Cardiac muscle cell (in vitro differentiated cells and primary cell): ENCODE results near the gene GRB10. TPM values are rescaled to one million over a fixed set of nuclear protein-coding genes. Genes with fewer than 3 reads are reported as not detected.

Source experiments
- DNase-seq, 2 donors: peaks; one replicate each; pipeline versions ENCODE4 v3.0.0 to v3.0.0-alpha.2; 2010 to 2017; ENCODE audit warnings: low read depth in 1 of 2, low spot score in 1 of 2
- H3K27ac ChIP-seq: fragments of 200-600 bp; sonication (generic); 2 replicates; pipeline ENCODE4 v1.5.1; 2016
- H3K27me3 ChIP-seq: fragments of 200-600 bp; sonication (generic); 2 replicates; pipeline ENCODE4 v1.6.0; 2016; ENCODE audit warnings: control low read depth
- H3K36me3 ChIP-seq: fragments of 200-600 bp; sonication (generic); 2 replicates; pipeline ENCODE4 v1.5.1; 2016; ENCODE audit warnings: control low read depth
- H3K4me1 ChIP-seq: fragments of 200-600 bp; sonication (generic); 2 replicates; pipeline ENCODE4 v1.8.1; 2017; ENCODE audit warnings: low read depth, mild to moderate bottlenecking, mixed run types
- H3K4me3 ChIP-seq: fragments of 200-600 bp; sonication (generic); 2 replicates; pipeline ENCODE4 v1.5.1; 2016; ENCODE audit warnings: mild to moderate bottlenecking
- H3K9me3 ChIP-seq: fragments of 200-600 bp; sonication (generic); 2 replicates; pipeline ENCODE4 v1.5.1; 2017; ENCODE audit warnings: low read depth, mild to moderate bottlenecking, control low read depth
- CTCF ChIP-seq: IDR thresholded peaks from 2 replicates; pipeline ENCODE4 v1.5.1; 2012; ENCODE audit warnings: low read depth, mild to moderate bottlenecking, low read length
- polyA plus RNA-seq: library from polyadenylated mRNA; unstranded; fragments of >200 nt; fragmentation: Nextera tagmentation; extraction: Ambion mirVana; gene quantifications from 2 replicates; pipeline ENCODE4 v1.2.1, GENCODE V29; 2016
- total RNA-seq: library from RNA; depleted of rRNA; stranded (reverse); fragments of >200 nt; gene quantifications from 2 replicates; pipeline ENCODE4 v1.2.3, GENCODE V29; 2016

The GRB10 gene
- total and polyA plus RNA-seq, 2 experiments from 2014 or later = 9.9 to 25.3 TPM

DNA sequence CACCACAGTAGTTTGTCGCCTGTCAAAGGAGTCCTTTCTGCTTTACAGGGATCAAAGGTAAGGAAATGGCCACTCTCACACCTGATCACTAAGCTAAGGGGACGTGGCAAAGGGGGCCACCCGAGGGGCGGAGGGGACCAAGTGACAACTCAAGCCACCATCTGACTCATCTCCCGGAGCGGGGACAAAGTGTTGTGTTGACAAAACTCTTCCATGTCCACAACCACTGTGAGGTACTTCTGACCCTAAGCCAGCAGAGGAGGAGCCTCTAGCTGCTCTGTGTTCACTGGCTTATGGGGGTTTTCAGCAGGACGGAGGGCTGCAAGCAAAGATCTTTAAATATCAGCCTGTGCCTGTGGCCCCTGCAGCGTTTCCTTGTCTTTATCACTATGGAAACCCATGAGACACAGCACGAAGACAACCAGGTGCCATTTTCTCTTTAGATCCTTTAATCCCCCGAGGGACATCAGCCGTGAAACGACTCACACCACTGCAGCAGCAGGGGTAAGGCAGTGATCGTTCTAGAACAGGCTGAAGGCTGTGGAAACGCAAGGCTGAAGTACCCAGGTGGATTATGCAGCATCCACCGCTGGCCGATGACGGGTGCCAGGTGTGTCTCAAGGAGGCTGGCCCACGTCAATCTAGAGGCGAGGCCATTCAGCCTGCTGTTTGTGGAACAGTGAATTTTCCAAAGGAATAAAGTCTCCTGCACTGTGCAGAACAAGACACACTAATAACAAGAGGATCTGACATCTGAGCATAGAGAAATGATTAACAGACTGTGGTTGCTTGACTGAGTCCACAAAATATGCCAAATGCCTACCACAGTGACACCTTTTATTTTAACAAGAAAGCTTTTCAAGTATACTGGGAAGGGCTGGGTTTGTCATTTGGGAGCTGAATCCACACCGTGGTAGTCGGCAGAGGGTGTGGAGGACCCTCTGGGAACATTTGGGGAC is 190.9 kb downstream of the GRB10 start:
- Histone ChIP-seq H3K36me3 (peaks cover 4% of the 10 kb centered on the region), H3K4me3 (no peak overlapping the region), H3K27me3 (no peaks in the 10 kb centered on the region), H3K9me3 (no peaks in the 10 kb centered on the region), H3K27ac (no peak overlapping the region), H3K4me1 (no peaks in the 10 kb centered on the region)
- no peak for TF ChIP-seq CTCF
- DNase-seq = no peak

DNA sequence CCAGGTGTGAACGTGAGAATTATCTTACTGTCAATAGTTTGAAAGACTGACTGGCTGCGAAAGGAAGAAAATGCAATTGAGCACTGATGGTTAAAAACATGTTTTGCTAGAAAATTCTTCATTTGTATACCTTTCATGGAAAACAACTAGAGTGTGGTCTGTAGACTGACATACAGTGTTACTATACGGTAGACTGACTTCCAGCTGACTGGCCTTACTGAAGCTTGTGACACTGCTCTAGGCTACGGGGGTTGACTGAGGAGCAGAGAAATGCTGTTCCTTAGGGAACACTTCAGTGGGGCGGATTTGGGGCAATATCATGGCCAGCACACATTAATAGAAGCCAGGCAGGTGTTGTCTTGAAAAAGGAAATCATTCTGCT is 191.6 kb downstream of the GRB10 start:
- peaks cover 4% of the 10 kb centered on the region for H3K36me3 ChIP-seq

DNA sequence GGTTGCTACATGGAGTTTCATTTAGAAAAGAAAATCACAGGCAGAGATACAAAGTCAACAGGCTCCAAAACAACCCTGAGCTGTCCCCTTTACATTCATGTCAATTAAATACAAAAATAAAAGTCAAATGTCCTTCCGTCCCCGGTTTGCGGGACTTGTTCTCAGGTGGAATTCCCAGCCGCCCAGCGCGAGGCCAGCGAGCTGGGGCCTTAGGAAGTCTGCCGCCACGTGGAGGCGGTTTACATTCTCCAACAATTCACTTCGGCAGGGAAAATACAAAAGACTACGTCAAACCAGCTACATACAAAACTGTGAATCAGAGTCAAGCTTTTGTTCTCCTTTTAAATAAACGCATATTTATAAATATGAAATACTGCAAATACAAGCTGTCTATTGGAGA is 192.2 kb downstream of the GRB10 start:
- DNase-seq = no peak
- H3K27ac ChIP-seq = no peak overlapping the region
- no peak for TF ChIP-seq CTCF
- H3K27me3 ChIP-seq = no peaks in the 10 kb centered on the region
- peaks cover 4% of the 10 kb centered on the region for H3K36me3 ChIP-seq
- no peaks in the 10 kb centered on the region for H3K4me1 ChIP-seq
- no peak overlapping the region for H3K4me3 ChIP-seq
- H3K9me3 ChIP-seq = no peaks in the 10 kb centered on the region

More for the DNA sequence above, 191.6 kb downstream of the GRB10 start:
- Histone ChIP-seq H3K27ac (no peak overlapping the region), H3K4me3 (no peak overlapping the region), H3K9me3 (no peaks in the 10 kb centered on the region), H3K4me1 (no peaks in the 10 kb centered on the region), H3K27me3 (no peaks in the 10 kb centered on the region)
- no peak for DNase-seq
- TF ChIP-seq CTCF = no peak

- Histone ChIP-seq H3K27me3 (no peaks in the 10 kb centered on the region), H3K4me1 (no peaks in the 10 kb centered on the region), H3K9me3 (no peaks in the 10 kb centered on the region), H3K4me3 (no peak overlapping the region), H3K27ac (no peak overlapping the region), H3K36me3 (no peaks in the 10 kb centered on the region)
- TF ChIP-seq CTCF = no peak
- DNase-seq = no peak
These were observed 193.3 kb downstream of the GRB10 start for GRCh38 chr7:50589364-50589763.

DNA sequence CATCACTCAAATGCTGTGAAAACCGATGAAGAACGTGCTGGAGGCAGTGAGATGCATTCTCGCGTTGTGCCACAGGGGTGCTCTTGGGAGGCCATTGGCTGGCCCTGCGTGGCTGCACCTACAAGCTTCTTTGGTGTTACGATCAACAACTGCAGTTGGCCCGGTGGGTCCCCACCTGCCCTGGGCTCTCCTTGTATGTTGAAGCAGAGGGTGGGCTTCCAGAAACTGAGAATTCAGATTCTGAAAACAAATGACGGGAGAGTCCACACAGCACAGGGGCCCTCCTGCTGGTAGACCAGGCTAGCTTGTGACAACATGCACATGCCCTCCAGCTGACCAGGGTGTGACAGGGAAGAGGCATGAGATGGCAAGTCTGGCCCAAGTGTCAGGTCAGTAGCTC is 193.8 kb downstream of the GRB10 start:
- Histone ChIP-seq H3K27me3 (no peaks in the 10 kb centered on the region), H3K4me3 (no peak overlapping the region), H3K36me3 (no peaks in the 10 kb centered on the region), H3K4me1 (no peaks in the 10 kb centered on the region), H3K27ac (no peak overlapping the region), H3K9me3 (no peaks in the 10 kb centered on the region)
- peak; percentile 20 for TF ChIP-seq CTCF
- no peak for DNase-seq
